Stimulated activated CD8-positive, alpha-beta memory T cell treated with anti-CD3 and anti-CD28 coated beads, Interleukin-7, amount 100 ng/mL, for 4 hours (primary cell): ENCODE data around the gene PGAM1.
"Not testable (repeated sequence)": the region's sequence is repeated elsewhere in the genome, so short reads cannot be mapped to it uniquely, and the experiment has no call there.

Experiments
- DNase-seq, 2 donors: peaks; one replicate each; pipeline ENCODE4 v3.0.0-alpha.2; 2020; ENCODE audit warnings: low read depth in 2 of 2

The PGAM1 gene

DNA sequence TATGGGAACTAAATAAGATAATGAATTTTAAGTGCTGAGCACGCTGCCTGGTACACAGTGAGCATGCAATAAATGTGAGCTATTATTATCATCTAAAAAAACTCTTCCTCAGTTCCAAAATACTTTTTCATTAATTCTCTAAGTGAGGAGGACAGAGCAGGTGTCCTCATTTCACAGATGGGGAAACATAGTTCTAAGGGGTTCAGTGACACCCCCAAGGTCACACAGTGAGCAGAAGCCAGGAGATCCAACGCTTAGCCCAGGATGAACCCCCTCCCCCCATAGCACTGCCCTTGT, 18.1 kb upstream of the PGAM1 start:
- no peak for DNase-seq

DNA sequence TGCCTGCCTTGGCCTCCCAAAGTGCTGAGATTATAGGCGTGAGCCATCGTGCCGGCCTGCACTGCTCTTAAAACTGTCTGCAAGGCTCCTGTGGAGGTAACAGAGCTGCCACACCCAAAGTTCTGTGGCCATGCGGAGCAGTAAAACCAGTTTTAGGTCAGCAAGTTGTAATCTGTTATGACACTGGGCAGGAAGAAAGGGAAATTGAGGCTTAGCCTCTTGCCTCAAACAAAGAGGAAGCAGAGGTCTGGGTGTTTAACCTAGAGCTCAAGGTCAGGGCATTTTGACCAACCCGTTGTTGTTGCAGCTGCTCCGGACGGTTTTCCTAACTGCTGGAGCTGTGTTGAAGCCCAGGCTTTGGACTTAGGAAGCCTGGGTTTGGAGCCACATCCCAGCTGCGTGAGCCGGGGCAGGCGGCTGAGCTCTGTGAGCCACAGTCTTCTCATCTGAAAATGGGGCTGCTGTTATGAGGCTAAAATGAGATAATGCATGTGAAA, 17.4 kb upstream of the PGAM1 start:
- no peak for DNase-seq

DNA sequence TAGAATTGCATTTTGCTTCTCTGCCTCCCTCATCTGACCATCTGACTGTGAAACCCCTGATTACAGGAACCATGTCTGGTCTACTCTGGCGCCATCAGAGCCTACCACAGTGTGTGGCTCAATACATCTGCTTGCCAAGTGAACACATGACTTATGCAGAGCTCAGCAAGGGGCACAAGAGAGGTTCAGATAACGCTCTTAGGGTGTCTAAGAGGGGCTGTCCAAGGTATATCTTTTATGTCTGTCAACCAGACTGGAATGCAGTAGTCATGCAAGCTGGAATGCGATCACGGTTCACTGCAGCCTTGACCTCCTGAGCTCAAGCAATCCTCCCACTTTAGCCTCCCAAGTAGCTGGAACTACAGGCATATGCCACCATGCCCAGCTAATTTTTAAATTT, 14.6 kb upstream of the PGAM1 start:
- DNase-seq, result no peak

DNA sequence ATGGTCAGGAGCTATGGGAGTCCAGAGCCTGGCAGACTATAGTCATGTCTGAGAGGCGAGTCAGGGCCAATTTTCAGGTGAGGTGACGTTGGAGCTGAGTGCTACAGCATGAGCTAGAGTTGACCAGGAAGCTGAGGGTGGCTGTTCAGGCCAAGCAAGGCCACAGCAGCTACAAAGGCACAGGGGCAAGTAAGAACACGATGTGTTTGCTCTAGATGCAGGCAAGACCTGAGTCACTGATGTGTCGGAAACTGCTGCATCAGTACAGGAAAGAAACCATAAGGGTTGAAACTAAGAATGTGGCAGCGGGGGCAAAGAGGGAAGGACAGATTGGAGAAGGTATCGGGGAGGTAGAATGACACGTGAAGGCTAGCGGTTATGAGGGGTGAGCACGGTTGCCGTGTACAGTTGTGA, 13.1 kb upstream of the PGAM1 start:
- DNase-seq, result no peak

DNA sequence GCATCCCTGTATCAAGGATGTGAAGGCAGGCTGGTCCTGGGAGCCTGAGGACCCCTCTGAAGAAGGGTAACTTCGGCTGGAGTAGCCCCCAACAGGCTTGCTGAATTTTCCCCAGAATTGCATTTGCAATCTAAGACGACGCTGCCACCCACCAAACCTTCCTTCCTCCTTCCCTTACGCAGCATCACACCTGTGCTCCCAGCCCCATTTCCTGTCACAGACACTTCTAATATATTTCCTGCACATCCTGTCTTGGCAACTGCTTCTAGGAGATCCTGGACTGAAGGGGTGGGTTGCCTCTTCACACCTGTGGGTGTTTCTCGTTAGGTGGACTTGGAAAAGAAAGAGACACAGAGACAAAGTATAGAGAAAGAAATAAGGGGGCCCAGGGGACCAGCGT, 9.4 kb upstream of the PGAM1 start:
- no peak for DNase-seq

DNA sequence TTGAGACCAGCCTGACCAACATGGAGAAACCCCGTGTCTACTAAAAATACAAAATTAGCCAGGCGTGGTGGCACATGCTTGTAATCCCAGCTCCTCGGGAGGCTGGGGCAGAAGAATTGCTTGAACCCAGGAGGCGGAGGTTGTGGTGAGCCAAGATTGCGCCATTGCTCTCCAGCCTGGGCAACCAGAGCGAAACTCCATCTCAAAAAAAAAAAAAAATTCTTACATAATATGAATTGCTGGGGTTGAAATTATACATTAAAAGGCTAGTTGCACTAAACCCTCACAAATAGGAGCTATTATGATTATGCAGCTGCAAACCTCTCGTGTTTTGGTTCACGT, 2.3 kb upstream of the PGAM1 start:
- DNase-seq, result not testable (repeated sequence)

DNA sequence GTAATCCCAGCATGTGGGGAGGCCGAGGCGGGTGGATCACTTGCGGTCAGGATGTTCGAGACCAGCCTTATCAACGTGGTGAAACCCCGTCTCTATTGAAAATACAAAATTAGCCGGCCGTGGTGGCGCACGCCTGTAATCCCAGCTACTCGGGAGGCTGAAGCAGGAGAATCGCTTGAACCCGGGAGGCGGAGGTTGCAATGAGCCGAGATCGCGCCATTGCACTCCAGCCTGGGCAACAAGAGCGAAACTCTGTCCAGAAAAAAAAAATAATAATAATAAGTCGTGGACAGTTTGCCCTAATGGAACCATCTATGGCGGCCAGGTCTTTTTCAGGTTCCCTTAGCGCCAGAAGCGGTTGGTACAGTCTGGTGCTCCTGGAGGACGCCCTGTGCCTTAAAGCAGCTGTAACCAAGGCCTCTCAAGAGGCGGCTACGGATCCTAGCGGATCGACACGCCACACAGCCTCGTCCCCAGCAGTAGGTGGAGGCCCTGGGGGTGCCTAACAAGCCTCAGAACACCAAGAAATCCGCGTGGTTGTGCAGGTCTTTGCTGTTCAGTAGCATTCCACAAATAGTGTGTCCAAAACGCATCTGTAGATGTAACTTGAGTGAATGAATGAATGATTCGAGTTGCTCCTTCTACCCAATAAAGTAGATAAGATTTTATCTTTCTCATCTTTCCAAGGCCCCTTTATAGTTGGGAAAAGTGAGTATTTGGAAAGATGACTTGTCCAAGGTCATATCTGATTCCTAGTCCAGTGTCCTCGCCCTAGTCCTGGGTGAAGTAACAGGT, 982 bp downstream of the PGAM1 start:
- no peak for DNase-seq

DNA sequence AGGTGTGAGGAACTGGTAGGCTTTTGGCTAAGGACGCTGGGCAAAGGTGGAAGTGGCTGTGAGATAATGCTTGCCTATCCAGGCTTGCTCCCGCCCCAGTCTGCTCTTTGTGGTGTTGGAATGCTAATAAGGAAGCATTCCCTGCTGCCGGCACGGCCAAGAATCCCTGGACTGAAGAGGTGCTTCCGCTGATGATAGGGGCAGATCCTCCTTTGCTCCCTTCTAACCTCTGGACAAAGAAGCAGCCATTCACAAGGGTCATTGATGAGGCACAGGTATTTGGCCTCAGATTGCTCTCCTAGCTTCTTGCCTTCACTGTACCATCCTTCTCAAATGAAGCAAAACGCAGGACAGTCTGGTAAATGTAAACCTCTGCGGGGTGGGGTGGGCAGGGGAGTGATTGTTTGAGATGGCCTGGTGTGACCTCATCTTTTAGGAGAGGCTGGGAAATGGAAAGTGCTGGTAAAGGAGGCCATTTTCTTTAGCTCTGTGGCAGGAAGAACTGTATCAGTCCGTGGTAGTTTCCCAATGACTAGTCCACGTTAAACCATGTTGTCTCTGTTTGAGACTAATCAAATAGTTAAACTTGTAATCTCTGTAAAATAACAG, 1.7 kb downstream of the PGAM1 start:
- no peak for DNase-seq

DNA sequence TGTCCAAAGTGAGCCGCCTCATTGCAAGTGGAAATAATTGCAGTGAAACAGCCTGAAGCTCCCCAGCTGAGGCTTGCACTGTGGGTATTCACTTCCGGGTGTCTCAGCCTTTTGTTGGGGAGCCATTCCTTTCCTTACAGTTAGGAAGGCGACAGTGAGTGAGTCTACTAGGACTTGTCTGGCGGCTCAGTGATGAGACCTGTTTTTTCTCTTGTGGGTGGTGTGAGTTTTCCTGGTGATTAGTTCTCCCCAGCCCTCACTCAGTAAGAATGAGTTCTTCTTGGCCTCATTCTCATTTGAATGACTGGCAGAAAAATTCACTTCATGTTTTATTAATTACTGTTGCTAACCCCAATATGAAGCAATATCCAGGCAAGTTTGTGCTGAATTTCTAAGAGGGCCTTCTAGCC, 2.6 kb downstream of the PGAM1 start:
- no peak for DNase-seq

DNA sequence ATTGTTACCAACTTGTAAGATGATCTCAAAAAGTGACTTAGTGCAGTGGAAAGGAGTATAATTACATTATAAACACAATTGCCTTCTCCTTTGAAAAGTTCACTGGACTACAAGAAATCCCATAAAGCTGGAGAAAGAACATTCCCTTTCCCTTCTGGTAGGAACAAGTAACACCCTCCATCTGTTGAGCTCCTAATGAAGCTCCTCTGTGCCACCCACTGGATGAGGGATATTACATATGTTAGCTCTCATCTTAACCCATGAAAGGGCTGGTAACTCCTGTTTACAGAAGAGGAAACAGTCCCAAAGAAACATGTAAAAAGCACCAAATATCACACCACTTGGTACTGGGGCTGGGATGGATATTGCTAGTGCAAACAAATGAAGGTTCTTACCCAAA, 8.1 kb downstream of the PGAM1 start:
- DNase-seq, result no peak

DNA sequence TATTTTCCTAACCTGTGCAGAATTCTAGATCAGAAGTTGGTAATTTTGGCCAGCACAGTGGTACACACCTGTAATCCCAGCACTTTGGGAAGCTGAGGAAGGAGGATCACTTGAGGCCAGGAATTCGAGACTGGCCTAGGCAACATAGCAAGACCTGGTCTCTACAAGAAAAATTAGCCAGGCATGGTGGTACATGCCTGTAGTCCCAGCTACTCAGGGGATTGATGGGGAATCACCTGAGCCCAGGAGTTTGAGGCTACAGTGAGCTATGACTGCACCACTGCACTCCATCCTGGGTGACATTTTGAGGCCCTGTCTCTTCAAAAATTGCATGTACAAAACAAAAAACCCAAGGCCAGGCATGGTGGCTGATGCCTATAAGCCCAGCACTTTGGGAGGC, 8.6 kb downstream of the PGAM1 start:
- DNase-seq, result no peak

DNA sequence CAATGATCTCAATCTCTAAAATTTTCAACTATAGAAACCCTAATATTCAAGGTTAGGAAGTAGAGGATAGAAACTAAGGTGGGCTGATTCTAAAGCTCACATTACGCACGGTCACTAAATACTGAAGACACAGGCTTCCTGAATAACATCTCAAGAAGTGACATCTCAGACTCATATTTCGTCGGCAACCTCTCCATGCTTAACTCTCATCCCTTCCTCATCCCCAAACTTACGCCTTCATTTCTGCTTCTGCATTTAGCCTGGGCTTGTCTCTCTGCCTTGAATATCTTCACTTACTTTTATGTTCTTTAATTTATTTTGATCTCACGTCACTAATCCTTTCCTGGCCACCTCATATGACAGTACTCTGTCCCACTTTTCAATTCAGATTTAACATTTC, 9.2 kb downstream of the PGAM1 start:
- no peak for DNase-seq

DNA sequence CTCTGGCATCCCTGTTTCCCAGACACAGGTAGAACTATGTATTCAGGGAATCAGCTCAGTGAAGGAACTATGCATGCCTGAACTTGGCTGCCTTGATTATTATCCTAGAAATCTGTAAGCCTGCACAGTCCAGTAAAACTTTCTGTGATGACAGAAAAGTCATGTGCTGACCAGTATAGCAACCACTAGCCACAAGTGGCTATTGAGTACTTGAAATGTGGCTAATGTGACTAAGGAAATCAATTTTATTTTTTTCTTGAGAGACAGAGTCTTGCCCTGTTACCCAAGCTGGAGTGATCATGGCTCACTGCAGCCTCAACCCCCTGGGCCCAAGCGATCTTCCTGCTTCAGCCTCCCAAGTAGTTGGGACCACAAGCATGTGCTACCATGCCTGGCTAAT, 16.3 kb downstream of the PGAM1 start:
- no peak for DNase-seq

DNA sequence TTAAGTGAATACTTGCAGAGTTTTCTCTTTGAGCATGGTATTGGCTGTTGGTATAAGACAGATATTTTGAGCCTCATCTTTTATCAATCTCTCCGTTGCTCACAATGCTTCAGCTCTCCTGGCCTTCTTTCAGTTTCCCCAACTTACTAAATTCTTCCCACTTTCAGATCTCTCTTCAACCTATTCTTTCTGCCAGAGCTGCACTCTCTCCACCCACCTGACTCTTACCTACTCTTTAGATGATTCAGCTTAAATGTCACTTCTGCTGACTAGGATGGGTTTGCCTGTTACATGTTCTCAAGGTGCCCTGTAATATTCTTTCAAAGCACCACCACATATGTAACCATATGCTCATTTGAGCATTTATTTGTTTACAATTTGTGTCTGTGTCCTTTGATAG, 18.2 kb downstream of the PGAM1 start:
- DNase-seq, result no peak

DNA sequence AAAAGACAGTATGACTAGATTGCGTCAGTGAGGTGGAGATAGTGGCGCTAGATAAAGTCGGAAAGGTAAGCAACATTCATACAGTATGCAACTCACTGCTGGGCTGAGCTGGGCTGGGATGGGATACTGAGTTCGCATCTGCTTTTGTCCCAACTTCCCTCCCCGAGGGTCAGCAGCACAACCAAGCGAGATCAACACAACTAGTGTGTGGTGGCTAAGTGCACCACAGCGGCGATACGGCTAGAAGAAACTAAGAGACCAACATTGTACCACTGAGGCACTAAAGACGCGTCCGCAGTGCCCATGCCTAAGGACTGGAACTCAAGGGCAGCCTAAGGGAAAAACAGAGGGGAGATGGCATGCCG, 19.3 kb downstream of the PGAM1 start:
- no peak for DNase-seq

DNA sequence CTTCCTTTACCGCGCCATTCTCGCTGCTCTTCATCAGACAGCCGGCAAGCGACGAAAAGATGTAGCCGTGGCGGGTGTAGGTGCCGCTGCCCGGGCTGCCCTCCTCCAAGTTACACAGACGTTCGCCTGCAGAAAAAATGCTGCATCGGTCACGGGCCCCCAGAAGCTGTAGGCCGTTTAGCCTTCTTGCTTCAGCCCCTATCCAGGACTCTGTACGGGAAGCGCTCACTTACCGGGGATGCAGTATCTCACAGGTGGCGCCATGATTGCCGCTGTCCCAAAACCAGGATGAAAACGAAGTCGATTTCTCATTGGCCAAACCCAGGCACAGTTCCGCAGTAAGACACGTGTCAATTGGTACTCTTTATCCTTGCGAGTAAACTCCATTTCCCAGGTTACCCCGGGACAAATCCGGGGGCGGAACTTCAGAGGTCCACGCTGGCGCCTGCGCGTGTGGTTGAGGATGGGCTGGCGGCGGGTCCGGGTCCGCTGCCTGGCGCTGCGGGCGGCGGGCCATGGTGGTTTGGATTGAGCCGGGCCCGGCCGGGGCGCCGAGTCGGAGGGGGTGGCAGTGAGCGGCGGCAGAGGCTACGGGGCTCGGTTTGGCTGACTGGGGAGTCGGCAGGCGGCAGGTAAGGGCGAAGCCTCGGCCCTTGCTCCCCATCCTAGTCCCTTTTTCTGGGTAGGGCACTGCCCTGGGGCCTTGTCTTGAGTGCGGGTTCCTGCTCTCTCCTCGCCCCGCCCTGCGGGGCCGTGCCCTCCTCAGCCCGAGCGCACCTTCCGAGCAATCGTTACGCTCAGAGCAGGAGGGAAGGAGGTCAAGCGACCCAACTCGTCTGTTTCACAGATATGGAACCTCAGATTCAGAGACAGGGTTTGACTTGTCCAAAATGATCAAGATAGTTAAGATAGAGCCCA, 20.0 kb downstream of the PGAM1 start, which contains the start of the genes EXOSC1 and ZDHHC16:
TSS of gene EXOSC1 (minus strand) at position 285 of the 918 bp plus-strand sequence. CDS start at position 264, 21 bp downstream.
TSS of gene ZDHHC16 (plus strand) at position 454 of the 918 bp plus-strand sequence. CDS start 5,501 bp downstream, outside the sequence.
- peak; percentile 88 to 89 for DNase-seq

DNA sequence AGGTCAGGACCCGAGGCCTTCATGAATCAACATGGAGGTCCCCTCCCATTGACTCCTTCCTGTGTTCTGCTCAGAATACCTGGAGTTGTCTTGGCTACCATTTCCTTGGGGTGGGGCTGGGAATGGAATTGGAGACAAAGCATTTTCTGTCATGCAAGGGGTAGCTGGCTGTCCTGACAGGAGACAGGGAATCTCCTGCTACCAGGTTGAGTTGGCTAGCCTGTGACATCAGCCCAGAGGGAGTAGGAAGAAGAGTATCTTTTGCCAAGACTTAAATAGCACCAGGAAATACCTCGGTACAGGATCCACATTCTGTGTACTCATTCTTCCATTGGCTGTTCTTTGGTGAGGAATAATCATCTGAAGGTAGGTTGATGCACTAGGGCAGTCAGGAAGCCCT, 24.8 kb downstream of the PGAM1 start:
- no peak for DNase-seq

DNA sequence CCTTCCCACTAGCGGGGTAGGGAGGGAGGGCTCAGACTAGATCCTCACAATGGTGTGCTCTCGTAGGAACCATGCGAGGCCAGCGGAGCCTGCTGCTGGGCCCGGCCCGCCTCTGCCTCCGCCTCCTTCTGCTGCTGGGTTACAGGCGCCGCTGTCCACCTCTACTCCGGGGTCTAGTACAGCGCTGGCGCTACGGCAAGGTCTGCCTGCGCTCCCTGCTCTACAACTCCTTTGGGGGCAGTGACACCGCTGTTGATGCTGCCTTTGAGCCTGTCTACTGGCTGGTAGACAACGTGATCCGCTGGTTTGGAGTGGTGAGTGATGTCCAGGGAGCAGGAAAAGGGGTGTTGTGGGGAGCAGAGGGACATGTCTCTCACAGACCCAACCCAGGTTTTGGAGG, 25.6 kb downstream of the PGAM1 start:
- no peak for DNase-seq

DNA sequence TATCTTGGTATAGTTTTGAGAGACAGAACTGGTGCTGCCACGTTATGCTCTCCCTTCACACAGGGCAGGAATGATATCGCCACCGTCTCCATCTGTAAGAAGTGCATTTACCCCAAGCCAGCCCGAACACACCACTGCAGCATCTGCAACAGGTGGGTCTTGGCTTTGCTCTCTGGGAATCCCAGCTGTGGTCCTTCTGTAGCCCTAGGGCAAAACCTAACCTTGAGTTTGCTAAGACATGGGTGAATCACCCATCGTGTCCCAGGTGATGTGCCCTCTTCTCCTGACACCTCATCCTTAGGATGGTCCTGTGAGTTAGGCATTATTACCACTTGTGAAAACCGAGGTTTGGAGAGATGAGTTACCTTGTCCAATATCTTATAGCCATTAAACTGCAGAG, 26.4 kb downstream of the PGAM1 start:
- DNase-seq, result no peak

DNA sequence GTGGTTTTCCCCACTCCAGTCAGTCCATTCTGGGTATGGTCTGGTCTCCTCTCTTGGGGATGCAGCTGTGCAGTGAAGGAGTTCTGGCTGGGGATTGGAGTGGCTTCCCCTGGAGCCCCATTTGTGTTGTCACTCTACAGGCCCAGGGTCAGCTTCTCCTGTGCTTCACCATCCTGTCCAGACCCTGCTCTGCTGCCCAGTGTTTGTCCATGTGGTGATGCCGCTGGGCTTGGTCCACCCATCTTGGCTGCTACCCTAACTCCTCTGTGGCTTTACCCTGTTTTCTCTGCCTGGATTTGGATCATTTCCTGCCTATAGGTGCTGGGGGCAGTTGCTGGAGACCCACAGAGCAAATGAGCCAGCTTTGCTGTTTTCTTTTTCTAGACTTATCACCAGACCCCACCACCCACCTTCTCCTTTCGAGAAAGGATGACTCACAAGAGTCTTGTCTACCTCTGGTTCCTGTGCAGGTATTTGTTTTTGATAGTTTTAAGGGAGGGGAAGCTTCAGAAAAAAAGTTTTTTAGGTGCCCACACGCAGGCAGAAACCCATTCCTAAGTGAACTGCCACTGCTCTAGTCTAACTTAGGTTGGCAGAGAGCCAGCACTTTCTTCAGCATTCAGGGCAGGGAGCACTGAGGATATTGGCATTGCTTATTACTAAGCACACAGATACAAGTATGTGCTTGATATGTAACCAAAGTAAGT, 28.5 kb downstream of the PGAM1 start:
- DNase-seq, result peak in 1 of 2 donors; percentile 15

DNA sequence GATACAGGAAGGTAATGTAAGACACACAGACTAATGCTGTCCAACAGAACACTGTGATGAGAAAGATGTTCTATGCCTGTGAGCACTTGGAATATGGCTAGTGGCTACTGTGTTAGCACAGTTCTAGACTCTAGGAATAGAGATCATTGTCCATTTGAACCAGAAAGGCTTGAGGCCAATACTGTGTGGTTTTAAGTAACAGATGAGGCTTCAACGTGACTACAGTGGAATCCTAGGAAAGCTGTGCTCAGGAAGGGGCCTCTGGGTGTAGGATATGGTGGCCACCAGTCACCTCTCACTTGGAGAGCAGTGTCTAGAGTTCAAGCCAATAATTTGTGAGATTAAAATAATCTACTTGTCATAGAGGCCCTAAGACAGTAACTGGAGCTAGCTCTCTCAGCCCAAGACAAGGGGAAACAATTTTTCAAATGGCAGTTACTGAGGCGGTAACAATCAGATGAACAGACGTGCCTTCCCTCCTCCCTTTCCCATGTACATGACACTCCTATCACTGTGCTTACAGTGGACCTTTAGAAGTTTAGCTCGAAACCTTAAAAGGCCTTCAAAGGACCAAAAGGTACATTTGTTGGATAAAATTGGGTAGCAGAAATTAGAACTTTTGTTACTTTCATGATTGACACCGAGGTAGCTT, 30.2 kb downstream of the PGAM1 start:
- no peak for DNase-seq
